GM12878 (cell line): ENCODE data around the gene KRTAP1-4. TPM values are rescaled to one million over a fixed set of nuclear protein-coding genes. Genes with fewer than 3 reads are reported as not detected.
"Not testable (repeated sequence)": the region's sequence is repeated elsewhere in the genome, so short reads cannot be mapped to it uniquely, and the experiment has no call there.

Source experiments
- ATAC-seq: fragments of 200-7000 bp; cut with Tn5 transposase; 3 replicates; pipeline ENCODE4 v1.9.1; 2020; ENCODE audit warnings: mild to moderate bottlenecking, moderate library complexity
- BruUV-seq: library from RNA; stranded (reverse); fragments of 400-500 nt; replicated peaks from 2 replicates; lab custom pipeline; 2021; lab: Mats Ljungman, UMichigan
- CTCF ChIA-PET: fragments of 300-600 bp; sonication (Branson Sonifier 250); formaldehyde crosslinking; extraction: SDS; loops from one replicate; lab custom pipeline; 2021; ENCODE audit warnings: inconsistent platforms; lab: Yijun Ruan, JAX
- POLR2A ChIA-PET: fragments of 350-600 bp; formaldehyde crosslinking; extraction: SDS; loops from one replicate; lab custom pipeline; 2021; ENCODE audit warnings: inconsistent platforms; lab: Charles Lee
- RAD21 ChIA-PET: fragments of 300-600 bp; sonication (Branson Sonifier 250); formaldehyde crosslinking; loops from one replicate; lab custom pipeline; 2023; ENCODE audit warnings: antibody characterized with exemption; ENCODE audit not compliant: unreplicated experiment; lab: Charles Lee
- SMC1A ChIA-PET: fragments of 300-600 bp; sonication (Branson Sonifier 250); formaldehyde crosslinking; loops from one replicate; lab custom pipeline; 2023; ENCODE audit not compliant: unreplicated experiment, uncharacterized antibody; lab: Charles Lee
- DNase-seq: peaks from one replicate; pipeline ENCODE4 v3.0.0-alpha.2; 2011; ENCODE audit warnings: low read depth, low spot score
- FAIRE-seq: peaks from 3 replicates; lab custom pipeline; 2011; peaks lifted over from hg19 to GRCh38; lab: Jason Lieb, UNC
- H2AFZ ChIP-seq: 2 replicates; pipeline ENCODE4 v1.6.0; 2011; ENCODE audit warnings: low read depth, low read length, control low read depth; ENCODE audit not compliant: control insufficient read depth
- H3K27ac ChIP-seq: 2 replicates; pipeline ENCODE4 v1.5.1; 2011; ENCODE audit warnings: control low read depth; ENCODE audit not compliant: control insufficient read depth, insufficient read depth
- H3K27me3 ChIP-seq, 2 experiments: replicated peaks in 1 of 2; 2 replicates each; pipeline versions ENCODE4 v1.6.0 to v1.6.1; 2011; ENCODE audit warnings: low read length in 1 of 2; ENCODE audit not compliant: control insufficient read depth in 2 of 2, insufficient read depth in 2 of 2
- H3K36me3 ChIP-seq, 2 experiments: 2 replicates each; pipeline ENCODE4 v1.5.1; 2011; ENCODE audit warnings: low read length in 1 of 2; ENCODE audit not compliant: control insufficient read depth in 2 of 2, insufficient read depth in 2 of 2
- H3K4me1 ChIP-seq: 2 replicates; pipeline ENCODE4 v1.6.1; 2011; ENCODE audit warnings: mild to moderate bottlenecking, low read length, moderate library complexity, mixed read lengths; ENCODE audit not compliant: control insufficient read depth, insufficient read depth
- H3K4me2 ChIP-seq: 2 replicates; pipeline ENCODE4 v1.6.0; 2011; ENCODE audit warnings: control low read depth; ENCODE audit not compliant: control insufficient read depth, insufficient read depth
- H3K4me3 ChIP-seq: fragments of 200-600 bp; sonication (generic); 2 replicates; pipeline ENCODE4 v1.5.1; 2016
- H3K79me2 ChIP-seq: 2 replicates; pipeline ENCODE4 v1.6.0; 2011; ENCODE audit warnings: low read length; ENCODE audit not compliant: control insufficient read depth, insufficient read depth
- H3K9ac ChIP-seq: 2 replicates; pipeline ENCODE4 v1.8.0; 2011; ENCODE audit warnings: low read length, control low read depth, mixed read lengths; ENCODE audit not compliant: control insufficient read depth, insufficient read depth
- H3K9me3 ChIP-seq: replicated peaks from 3 replicates; pipeline ENCODE4 v1.5.1; 2011; ENCODE audit warnings: mild to moderate bottlenecking, low read length; ENCODE audit not compliant: control insufficient read depth, insufficient read depth
- H4K20me1 ChIP-seq: 2 replicates; pipeline ENCODE4 v1.6.0; 2011; ENCODE audit not compliant: control insufficient read depth, insufficient read depth
- WGBS: methylation state at CpG from one replicate; pipeline ENCODE4 v1.1.6; 2016; ENCODE audit warnings: low lambda C conversion rate; ENCODE audit not compliant: insufficient replicate concordance, insufficient coverage; ENCODE audit errors: missing lambda C conversion rate; 5-methylcytosine and 5-hydroxymethylcytosine counted together
- in situ Hi-C: fragments of 300-500 bp; cut with MboI; formaldehyde crosslinking; loops from 9 replicates; pipeline ENCODE4 v1.14.3; 2018; ENCODE audit warnings: mixed read lengths
- intact Hi-C: fragments of 100-400 bp; cut with micrococcal nuclease; formaldehyde crosslinking; loops from one replicate; pipeline ENCODE4 v1.14.2; 2022; ENCODE audit not compliant: unreplicated experiment
- polyA plus RNA-seq, 11 experiments: library from polyadenylated mRNA; depleted of rRNA in 4 of 11; unstranded in 6 of 11; stranded (reverse) in 5 of 11; fragments of >200 nt; fragmentation: Nextera tagmentation in 4 of 11; fragmentation: Illumina TruSeq in 1 of 11; extraction: Ambion mirVana in 4 of 11; extraction: Trizol in 1 of 11; gene quantifications; 1 replicate in 1 of 11; 2 replicates in 10 of 11; pipeline versions ENCODE4 v1.2.1 to v1.2.3, GENCODE V29; 2011 to 2016; ENCODE audit warnings: inconsistent platforms in 2 of 11, missing spikeins in 2 of 11, low read depth in 1 of 11
- total RNA-seq, 4 experiments: library from RNA; depleted of rRNA in 3 of 4; stranded (reverse); fragments of >200 nt in 3 of 4; fragmentation: Illumina TruSeq in 1 of 4; extraction: Trizol in 1 of 4; gene quantifications; 2 replicates each; pipeline versions ENCODE4 v1.2.1 to v1.2.3, GENCODE V29; 2013 to 2021

Gene KRTAP1-4
- total and polyA plus RNA-seq, 10 of the 15 experiments (the other 5 are each of a cell fraction or from before 2014, with no cell fraction given) = not detected

- BruUV-seq, H2AFZ ChIP-seq, H3K79me2 ChIP-seq, H3K27ac ChIP-seq, H3K4me1 ChIP-seq, POLR2A ChIA-PET, H3K27me3 ChIP-seq, H3K9ac ChIP-seq, H3K9me3 ChIP-seq, H4K20me1 ChIP-seq, H3K4me2 ChIP-seq, H3K36me3 ChIP-seq, ATAC-seq, H3K4me3 ChIP-seq, CTCF ChIA-PET, intact Hi-C loops, DNase-seq, in situ Hi-C loops, FAIRE-seq, SMC1A ChIA-PET, RAD21 ChIA-PET: not testable (repeated sequence)
- 0% methylated on average over 1 of the region's 6 CpGs for WGBS
These were observed 25.1 kb upstream of the KRTAP1-4 start, which contains the start of gene KRTAP2-2 for GRCh38 chr17:41055130-41055529. TSS of gene KRTAP2-2 (minus strand) at chr17:41055230. CDS start at chr17:41055211, 19 bp downstream.

- not testable (repeated sequence) for BruUV-seq, H3K36me3 ChIP-seq
These were observed 24.6 kb upstream of the KRTAP1-4 start for GRCh38 chr17:41054556-41054955.

More at GRCh38 chr17:41054556-41054955, 24.6 kb upstream of the KRTAP1-4 start:
- H3K4me1 ChIP-seq, in situ Hi-C loops, SMC1A ChIA-PET, H3K27ac ChIP-seq, H3K27me3 ChIP-seq, FAIRE-seq, DNase-seq, ATAC-seq, H3K9me3 ChIP-seq, H4K20me1 ChIP-seq, RAD21 ChIA-PET, CTCF ChIA-PET, H3K9ac ChIP-seq, POLR2A ChIA-PET, intact Hi-C loops, H2AFZ ChIP-seq, H3K4me3 ChIP-seq, H3K4me2 ChIP-seq, H3K79me2 ChIP-seq: not testable (repeated sequence)
- 32% methylated on average over 9 of the region's 9 CpGs for WGBS
